NCI-H748 (cell line): ENCODE measurements around the gene KCTD14.

Experiments
- DNase-seq: peaks from one replicate; lab custom pipeline; 2025; ENCODE audit not compliant: unreplicated experiment; lab: John Stamatoyannopoulos, UW

The KCTD14 gene

GRCh38 chr11:77966338-77966737 is 56.7 kb downstream of the KCTD14 start:
- DNase-seq: no peak
